GM18519 (cell line): ENCODE data around the gene GLIPR1.
"Not testable (repeated sequence)": the region's sequence is repeated elsewhere in the genome, so short reads cannot be mapped to it uniquely, and the experiment has no call there.

Experiments used
- ATAC-seq: cut with Tn5 transposase; IDR thresholded peaks from one replicate; pipeline ENCODE4 v1.9.1; 2021; ENCODE audit warnings: mild to moderate bottlenecking, moderate library complexity; ENCODE audit not compliant: unreplicated experiment, low FRiP score

Gene GLIPR1

GRCh38 chr12:75480469-75480949 is at the start of gene GLIPR1:
GLIPR1 (plus strand) TSS chr12:75480755; CDS start chr12:75480881, 126 bp downstream.
- ATAC-seq: peak; percentile 88

- no peak for ATAC-seq
Measured at GRCh38 chr12:75432924-75433323, 47.6 kb upstream of the GLIPR1 start.

GRCh38 chr12:75437564-75437963 is 43.0 kb upstream of the GLIPR1 start:
- ATAC-seq: no peak

- ATAC-seq: no peak
Measured at GRCh38 chr12:75438059-75438754, 42.3 kb upstream of the GLIPR1 start.

- ATAC-seq: no peak
Measured at GRCh38 chr12:75439048-75439447, 41.5 kb upstream of the GLIPR1 start.

- no peak for ATAC-seq
Measured at GRCh38 chr12:75439930-75440329, 40.6 kb upstream of the GLIPR1 start.

- not testable (repeated sequence) for ATAC-seq
Measured at GRCh38 chr12:75441687-75442449, 38.7 kb upstream of the GLIPR1 start.

- ATAC-seq: not testable (repeated sequence)
Measured at GRCh38 chr12:75442454-75442853, 38.1 kb upstream of the GLIPR1 start.

- ATAC-seq: no peak
Measured at GRCh38 chr12:75443709-75444108, 36.8 kb upstream of the GLIPR1 start.

- no peak for ATAC-seq
Measured at GRCh38 chr12:75444429-75445136, 36.0 kb upstream of the GLIPR1 start.

- ATAC-seq: not testable (repeated sequence)
Measured at GRCh38 chr12:75445137-75445507, 35.4 kb upstream of the GLIPR1 start.

- no peak for ATAC-seq
Measured at GRCh38 chr12:75446857-75447256, 33.7 kb upstream of the GLIPR1 start.

- ATAC-seq: no peak
Measured at GRCh38 chr12:75447691-75448393, 32.7 kb upstream of the GLIPR1 start.

- no peak for ATAC-seq
Measured at GRCh38 chr12:75452675-75453330, 27.8 kb upstream of the GLIPR1 start.

- no peak for ATAC-seq
Measured at GRCh38 chr12:75455839-75456238, 24.7 kb upstream of the GLIPR1 start.

GRCh38 chr12:75457191-75457590 is 23.4 kb upstream of the GLIPR1 start:
- ATAC-seq: no peak

- ATAC-seq: not testable (repeated sequence)
Measured at GRCh38 chr12:75457866-75458265, 22.7 kb upstream of the GLIPR1 start.

- no peak for ATAC-seq
Measured at GRCh38 chr12:75459755-75460154, 20.8 kb upstream of the GLIPR1 start.

GRCh38 chr12:75460204-75460603 is 20.4 kb upstream of the GLIPR1 start:
- ATAC-seq: no peak
